22Rv1 (cell line): ENCODE results near the gene SPSB2.
A peak's percentile ranks its signal among the peaks of the same experiment; 100 is the strongest.

Source experiments
- H3K27ac ChIP-seq: fragments of 450-650 bp; 2 replicates; pipeline ENCODE4 v1.5.1; 2017
- ZFX ChIP-seq: fragments of 450-650 bp; IDR thresholded peaks from 2 replicates; pipeline ENCODE4 v1.6.1; 2017; ENCODE audit warnings: antibody characterized with exemption, borderline replicate concordance
- TF ChIP-seq, protein P1 (sequence below): fragments of 450-650 bp; IDR thresholded peaks from 2 replicates; pipeline ENCODE4 v1.5.1; 2017; ENCODE audit warnings: mild to moderate bottlenecking

SPSB2 gene

DNA sequence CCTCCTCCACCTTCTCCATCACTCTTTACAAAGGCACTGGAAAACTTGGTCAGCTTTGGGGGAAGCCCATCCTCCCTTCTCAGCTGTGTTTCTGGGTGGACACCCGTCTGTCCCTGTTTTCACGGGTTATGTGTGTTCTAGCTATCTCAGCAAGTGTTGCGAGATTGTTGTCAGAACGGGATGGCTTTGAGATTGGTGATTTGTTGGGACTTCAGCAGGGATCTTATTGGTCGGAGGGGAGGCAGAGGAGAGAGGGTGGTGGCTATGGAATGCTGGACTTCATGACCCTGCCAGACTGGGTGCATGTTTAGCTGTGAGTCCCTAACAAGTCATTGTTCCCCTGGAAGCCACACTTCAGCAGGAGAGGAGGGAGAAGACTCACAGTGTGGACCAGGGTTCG lies 19.1 kb downstream of the SPSB2 start:
- no peak for TF ChIP-seq ZFX
- TF ChIP-seq, protein P1, sequence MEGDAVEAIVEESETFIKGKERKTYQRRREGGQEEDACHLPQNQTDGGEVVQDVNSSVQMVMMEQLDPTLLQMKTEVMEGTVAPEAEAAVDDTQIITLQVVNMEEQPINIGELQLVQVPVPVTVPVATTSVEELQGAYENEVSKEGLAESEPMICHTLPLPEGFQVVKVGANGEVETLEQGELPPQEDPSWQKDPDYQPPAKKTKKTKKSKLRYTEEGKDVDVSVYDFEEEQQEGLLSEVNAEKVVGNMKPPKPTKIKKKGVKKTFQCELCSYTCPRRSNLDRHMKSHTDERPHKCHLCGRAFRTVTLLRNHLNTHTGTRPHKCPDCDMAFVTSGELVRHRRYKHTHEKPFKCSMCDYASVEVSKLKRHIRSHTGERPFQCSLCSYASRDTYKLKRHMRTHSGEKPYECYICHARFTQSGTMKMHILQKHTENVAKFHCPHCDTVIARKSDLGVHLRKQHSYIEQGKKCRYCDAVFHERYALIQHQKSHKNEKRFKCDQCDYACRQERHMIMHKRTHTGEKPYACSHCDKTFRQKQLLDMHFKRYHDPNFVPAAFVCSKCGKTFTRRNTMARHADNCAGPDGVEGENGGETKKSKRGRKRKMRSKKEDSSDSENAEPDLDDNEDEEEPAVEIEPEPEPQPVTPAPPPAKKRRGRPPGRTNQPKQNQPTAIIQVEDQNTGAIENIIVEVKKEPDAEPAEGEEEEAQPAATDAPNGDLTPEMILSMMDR: no peak
- H3K27ac ChIP-seq: peak overlapping the region; percentile 99; the same call in 1 of the 2 replicates

DNA sequence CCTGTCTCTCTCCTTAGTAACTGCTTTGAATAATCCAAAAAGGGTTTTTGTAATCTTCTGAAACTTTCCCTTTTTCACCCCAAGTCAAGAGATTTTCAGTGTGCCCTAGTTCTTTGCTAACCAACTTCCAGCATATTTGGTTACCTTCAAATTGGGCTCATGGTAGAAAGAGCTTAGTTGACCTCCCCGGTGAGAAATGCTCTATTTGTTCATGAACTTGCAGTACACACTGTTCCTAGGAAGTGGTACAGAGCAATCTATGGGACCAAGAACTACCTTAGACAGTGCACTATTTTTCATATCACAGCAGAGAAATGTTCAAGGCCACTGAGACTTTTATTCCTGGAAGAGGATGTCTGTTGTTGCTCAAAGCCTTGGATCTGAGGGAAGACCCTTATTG lies 19.5 kb downstream of the SPSB2 start:
- TF ChIP-seq, protein P1: no peak
- TF ChIP-seq ZFX: no peak
- H3K27ac ChIP-seq: peak overlapping the region; percentile 99

DNA sequence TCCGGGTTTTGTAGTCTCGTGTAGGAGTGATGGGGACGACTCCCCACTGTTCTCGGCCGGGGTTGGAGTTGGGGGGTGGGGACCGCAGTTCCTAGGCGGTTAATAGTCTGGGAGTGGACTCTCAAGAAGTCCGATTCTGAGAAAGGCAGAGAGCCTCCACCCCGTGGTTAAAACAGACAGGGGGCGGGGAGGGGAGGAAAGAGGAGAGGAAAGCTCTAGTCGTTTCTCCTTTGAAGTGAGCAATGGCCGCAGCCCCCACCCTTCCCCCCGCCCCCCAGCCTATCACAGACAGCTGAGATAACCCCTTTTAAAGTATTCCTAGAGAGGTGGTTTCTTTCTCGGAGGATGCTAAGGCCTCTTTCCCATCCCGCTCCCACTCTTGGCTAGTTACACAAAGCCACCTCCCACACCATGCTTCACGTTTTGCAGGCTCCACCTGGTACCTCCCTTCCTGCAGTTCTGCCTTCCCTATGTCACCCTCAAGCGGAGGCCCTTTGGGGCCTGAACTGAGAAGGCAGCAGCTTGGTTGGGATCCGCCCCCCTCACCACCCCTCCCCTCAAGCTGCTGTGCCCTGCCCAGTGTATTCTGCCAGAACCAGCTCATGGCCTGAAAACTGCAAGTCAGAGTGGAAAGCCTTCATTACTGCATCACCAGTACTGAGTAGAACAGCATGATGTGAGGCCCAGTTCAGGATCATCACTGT lies 20.3 kb downstream of the SPSB2 start:
- H3K27ac ChIP-seq: peak overlapping the region; percentile 99
- no peak for TF ChIP-seq ZFX
- TF ChIP-seq, protein P1: no peak

DNA sequence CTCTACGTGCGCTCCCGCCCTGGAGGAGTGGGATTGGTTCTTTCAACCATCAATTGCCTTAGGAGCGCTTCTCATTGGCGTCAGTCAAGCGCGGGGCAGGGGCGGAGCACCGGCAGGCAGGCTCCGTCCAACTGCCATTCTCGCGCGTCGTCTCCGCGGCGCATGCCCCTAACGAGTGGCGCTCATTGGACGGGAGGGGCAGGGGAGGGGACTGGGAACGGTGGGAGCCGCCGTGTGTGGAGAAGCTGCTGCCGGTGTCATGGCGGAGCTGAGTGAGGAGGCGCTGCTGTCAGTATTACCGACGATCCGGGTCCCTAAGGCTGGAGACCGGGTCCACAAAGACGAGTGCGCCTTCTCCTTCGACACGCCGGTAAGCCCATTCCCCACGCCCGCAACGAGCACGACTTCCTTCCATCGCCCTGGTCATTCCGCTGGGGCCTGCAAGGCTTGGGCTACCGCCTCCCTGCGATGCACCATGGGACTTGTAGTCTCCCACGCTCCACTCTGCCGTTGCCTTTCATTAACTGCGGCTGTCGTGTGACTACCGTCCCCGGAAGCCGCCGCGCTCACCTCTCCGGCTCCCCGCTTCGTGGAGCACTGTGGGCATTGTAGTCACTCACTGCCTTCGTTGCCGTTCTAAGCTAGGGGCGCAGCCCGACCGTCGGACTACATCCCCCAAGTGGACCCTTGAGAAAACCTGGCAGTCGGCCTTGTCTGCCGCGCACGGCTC lies 21.0 kb downstream of the SPSB2 start, which contains the start of gene USP5:
USP5 (plus strand) TSS at position 230 of the 730 bp plus-strand sequence; CDS start at position 260, 30 bp downstream.
- no peak for TF ChIP-seq ZFX
- TF ChIP-seq, protein P1: no peak
- peak within 1 kb of the TSS; percentile 99 for H3K27ac ChIP-seq

DNA sequence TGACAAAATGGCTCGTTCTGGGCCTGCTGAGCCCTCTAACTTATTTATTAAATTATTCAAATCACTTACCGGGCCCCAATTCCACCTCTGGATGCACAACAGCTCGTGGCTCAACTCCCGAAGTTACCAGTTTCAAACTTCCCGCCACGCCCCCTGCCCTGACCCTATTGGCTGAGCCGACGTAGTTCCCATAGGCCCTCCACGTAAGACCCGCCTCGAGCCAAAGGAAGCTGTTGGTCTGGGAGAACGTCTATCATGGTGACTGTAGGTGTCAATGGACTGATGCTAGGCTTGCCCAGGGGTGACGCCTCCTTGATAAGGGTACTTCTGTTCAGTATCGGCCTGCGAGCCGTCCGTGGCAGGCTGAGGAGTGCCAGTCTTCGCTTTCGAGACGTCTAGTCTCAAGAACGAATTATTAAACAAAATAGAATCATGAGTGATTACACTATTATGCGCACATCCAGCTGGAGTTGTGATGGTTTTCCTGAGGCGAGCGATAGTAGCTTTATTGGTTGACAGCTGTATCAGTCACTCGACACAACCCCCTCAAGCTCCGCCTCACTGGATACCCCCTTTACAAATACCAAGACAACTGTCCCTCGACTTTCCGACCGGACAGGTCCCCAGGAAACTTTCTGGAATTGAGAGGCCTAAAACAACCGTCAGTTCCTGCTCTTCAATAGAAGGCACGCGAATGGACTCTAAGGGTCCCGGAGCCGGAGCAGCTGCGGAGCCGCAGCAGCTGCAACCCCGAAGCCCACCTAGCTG lies 21.8 kb downstream of the SPSB2 start, which contains the start of gene CDCA3:
CDCA3 (minus strand) TSS at position 134 of the 768 bp plus-strand sequence. CDS start 334 bp downstream, outside the sequence.
- H3K27ac ChIP-seq: peak within 1 kb of the TSS; percentile 99
- TF ChIP-seq, protein P1: no peak
- TF ChIP-seq ZFX: no peak

DNA sequence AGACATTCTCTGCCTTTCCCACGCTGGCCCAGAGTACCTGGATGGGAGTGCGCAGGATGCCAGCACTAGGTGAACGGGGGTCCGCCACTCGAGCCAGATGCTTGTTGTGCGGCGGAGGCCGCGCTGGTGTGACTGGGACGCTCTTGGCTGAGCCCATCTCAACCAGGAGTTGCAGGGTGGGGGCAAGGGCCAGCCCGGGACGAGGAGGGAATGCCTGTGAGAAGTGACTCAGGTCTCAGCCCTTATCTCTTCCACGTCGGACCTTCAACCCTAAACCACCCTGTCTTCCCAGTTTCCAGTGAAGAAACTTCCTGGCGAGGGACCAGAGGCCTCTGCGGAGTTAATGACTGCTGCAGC lies 22.3 kb downstream of the SPSB2 start:
- TF ChIP-seq, protein P1: no peak
- no peak for TF ChIP-seq ZFX
- peak overlapping the region; percentile 99 for H3K27ac ChIP-seq
